GM13977 (cell line): ENCODE results near the gene OR5H2.
"Not testable (repeated sequence)": the region's sequence is repeated elsewhere in the genome, so short reads cannot be mapped to it uniquely, and the experiment has no call there.

Experiments used
- DNase-seq: peaks from one replicate; pipeline ENCODE4 v3.0.0; 2012; ENCODE audit warnings: low spot score
- CTCF ChIP-seq: IDR thresholded peaks from 2 replicates; pipeline ENCODE4 v1.5.1; 2012; ENCODE audit warnings: mild to moderate bottlenecking, control low read depth; ENCODE audit not compliant: insufficient read depth; ENCODE audit errors: extremely low read depth, missing control alignments
- in situ Hi-C: fragments of 300-500 bp; cut with MboI; formaldehyde crosslinking; loops from one replicate; pipeline ENCODE4 v1.12.0; 2022; ENCODE audit warnings: low sequenced_read_pairs, low pct_unique_long_range_greater_than_20kb, mixed read lengths, inconsistent platforms; ENCODE audit not compliant: unreplicated experiment

Gene OR5H2

GRCh38 chr3:98282205-98282604 is at the start of gene OR5H2:
OR5H2 (plus strand) TSS chr3:98282505; CDS start chr3:98282903, 398 bp downstream.
- in situ Hi-C loops, result no loop called here
- no peak for DNase-seq
- no peak for TF ChIP-seq CTCF

- in situ Hi-C loops, result no loop called here
- DNase-seq, result no peak
- no peak for TF ChIP-seq CTCF
Observed at GRCh38 chr3:98233468-98233867, 48.8 kb upstream of the OR5H2 start.

DNA sequence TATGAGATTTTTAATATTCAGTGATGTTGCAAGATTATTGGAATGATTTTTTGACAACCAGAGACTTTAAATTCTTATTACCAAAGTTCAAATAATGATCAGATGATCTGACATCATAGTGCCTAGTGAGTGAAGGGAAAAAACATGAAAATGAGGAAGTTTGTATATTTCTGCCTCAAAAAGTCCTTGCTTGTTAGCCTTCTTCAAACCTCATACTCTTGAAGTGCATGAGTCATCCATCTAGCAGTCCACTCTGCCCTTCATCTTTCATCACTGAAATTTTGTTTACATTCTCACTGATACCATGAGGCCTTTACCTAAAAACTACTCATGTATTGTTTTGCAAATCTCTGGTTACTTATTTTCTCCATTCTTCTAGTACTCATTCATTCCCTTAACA is 42.2 kb upstream of the OR5H2 start:
- no peak for DNase-seq
- in situ Hi-C loops, result no loop called here
- TF ChIP-seq CTCF, result no peak

- no peak for DNase-seq
- no peak for TF ChIP-seq CTCF
- in situ Hi-C loops, result no loop called here
Observed at GRCh38 chr3:98242155-98242554, 40.1 kb upstream of the OR5H2 start.

- in situ Hi-C loops, result no loop called here
- TF ChIP-seq CTCF, result no peak
- DNase-seq, result no peak
Observed at GRCh38 chr3:98243843-98244242, 38.5 kb upstream of the OR5H2 start.

- DNase-seq, result no peak
- no peak for TF ChIP-seq CTCF
- in situ Hi-C loops, result no loop called here
Observed at GRCh38 chr3:98246142-98246541, 36.2 kb upstream of the OR5H2 start.

DNA sequence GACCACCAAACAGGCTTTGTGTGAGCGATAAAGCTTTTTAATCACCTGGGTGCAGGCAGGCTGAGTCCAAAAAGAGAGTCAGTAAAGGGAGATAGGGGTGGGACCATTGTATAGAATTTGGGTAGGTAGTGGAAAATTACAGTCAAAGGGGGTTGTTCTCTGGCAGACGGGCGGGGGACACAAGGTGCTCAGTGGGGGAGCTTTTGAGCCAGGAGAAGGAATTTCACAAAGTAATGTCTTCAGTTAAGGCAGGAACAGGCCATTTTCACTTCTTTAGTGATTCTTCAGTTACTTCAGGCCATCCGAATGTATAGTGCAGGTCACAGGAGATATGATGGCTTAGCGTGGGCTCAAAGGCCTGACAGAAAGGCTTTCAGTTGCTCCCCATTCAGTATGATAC is 26.3 kb upstream of the OR5H2 start:
- DNase-seq, in situ Hi-C loops: not testable (repeated sequence)
